ENCODE measurements around the gene PDE4B.
"Not testable (repeated sequence)": the region's sequence is repeated elsewhere in the genome, so short reads cannot be mapped to it uniquely, and the experiment has no call there.

The PDE4B gene

DNA sequence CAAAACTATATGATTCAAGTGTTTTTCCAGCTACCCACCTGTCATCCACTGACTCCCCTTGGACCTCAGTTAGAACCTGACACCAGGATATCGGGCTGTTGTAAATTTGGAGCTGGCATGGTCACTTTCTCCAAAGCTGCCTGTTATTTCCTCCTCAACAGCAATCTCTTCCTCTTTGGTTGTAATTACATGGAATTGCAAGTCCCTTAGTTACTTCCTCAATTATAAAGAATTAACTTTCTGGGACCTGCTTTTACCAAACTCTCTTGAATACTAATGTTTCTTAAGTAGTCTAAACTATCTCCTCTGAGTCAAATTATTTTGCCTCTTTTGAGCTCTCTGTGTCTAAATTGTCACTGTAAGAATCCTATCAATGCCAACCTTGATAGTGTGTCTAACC lies 590.9 kb downstream of the PDE4B start:
- DNase-seq (ENCODE audit: low read depth, low spot score): no peak

- DNase-seq (ENCODE audit: low read depth, low spot score): no peak
Observed at GRCh38 chr1:66384258-66384921, 591.7 kb downstream of the PDE4B start.

GRCh38 chr1:66386712-66387111 lies 594.0 kb downstream of the PDE4B start:
- no peak for DNase-seq (ENCODE audit: low read depth, low spot score)

DNA sequence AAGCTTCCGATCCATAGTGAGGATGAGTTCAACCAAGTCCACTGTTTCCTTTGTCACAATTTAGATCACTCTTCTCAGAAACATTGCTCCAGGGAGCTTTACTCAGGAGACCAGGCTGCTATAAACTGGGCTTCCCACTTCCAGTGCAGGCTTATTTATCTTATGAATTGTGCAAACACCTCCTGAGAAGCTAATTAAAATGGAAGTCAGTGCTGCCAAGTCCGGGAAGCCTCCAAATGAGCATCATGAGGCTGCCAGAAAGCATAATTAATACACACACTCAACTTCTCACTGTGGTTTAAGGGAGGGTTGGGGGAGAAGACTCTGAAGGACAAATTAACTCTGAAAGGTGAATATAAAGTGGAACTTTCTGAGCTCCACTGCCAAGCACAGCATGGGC lies 596.2 kb downstream of the PDE4B start:
- DNase-seq (ENCODE audit: low read depth, low spot score): no peak

- no peak for DNase-seq (ENCODE audit: low read depth, low spot score)
Observed at GRCh38 chr1:66393586-66394287, 601.0 kb downstream of the PDE4B start.

DNA sequence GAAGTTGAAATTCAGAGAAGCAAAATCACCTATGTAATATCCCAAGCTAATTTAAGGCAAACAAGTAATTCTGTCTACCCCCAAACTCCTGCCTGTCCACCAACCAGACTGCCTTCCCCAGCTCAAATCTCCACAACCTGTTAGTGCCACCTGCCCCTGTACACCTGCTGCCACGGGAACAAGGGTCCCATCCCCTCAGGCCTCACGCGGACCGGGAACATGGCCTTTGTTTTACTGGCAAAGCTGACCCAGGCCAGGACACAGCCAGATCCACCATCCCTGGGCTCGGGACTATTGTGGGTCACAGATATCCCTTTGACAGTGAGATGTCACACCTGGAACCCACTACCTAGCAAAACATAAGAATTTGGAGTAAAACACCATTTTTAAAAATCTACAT lies 601.9 kb downstream of the PDE4B start:
- DNase-seq (ENCODE audit: low read depth, low spot score): no peak

GRCh38 chr1:66395202-66396061 lies 602.7 kb downstream of the PDE4B start:
- DNase-seq (ENCODE audit: low read depth, low spot score): no peak

DNA sequence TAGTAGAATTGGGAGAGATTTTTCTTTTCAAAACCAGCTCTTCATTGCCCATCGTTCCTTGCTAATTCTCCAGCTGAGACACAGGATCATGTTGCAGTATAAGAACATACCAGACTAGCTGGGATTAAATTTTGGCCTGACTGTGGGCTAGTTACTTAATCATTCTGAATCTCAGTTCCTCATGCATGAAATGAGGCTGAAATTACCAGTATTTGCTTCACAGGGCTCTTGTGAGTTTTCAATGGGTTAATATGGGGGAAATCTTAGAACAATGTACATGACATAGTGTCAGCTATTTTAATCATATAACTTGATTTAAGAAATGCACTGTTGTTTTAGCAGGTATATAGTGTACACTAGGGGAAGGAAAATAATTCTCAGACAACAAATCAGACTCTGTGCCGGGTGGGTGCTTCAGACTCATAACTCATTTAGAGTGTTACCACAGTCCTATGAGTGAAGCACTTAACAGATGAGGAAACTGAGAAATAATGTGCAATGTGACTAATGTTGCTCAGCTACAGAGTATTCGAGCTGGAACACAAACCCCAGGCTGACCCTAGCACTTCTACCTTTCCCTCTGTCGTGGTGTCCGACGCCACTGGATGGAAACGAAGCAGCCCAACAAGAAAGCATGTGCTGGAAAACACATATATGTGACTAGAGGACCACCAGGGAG lies 603.7 kb downstream of the PDE4B start:
- DNase-seq (ENCODE audit: low read depth, low spot score): no peak

- DNase-seq (ENCODE audit: low read depth, low spot score): no peak
Observed at GRCh38 chr1:66397192-66397591, 604.5 kb downstream of the PDE4B start.

DNA sequence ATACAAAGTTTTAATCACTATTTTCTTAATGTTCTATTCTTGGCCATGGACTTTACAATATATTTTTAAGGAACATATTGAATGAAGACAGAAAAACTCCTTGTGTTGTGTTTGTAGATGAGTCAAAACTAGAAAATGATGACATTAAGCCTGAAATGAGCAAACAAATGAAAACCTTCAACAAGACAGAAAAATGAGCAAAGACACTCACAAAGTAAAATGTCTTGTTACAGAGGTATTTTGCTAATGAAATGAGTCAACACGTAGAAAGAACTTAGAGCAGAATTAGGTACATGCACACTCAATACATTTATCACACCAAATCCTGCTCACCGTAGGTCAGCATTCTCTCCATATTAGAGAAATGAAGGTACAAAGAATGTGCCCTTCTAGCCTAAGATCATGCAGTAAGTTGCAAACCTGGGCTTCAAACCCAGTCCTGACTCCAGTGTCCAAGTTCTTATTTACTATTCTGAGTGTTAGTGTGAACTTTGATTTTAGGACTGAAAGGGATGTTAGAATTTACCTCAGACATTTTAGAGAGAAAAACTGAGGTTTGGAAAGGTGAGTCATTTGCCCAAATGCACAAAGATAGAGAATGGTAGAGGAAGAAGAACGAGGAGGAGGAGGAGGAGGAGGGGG lies 607.3 kb downstream of the PDE4B start:
- DNase-seq (ENCODE audit: low read depth, low spot score): no peak

DNA sequence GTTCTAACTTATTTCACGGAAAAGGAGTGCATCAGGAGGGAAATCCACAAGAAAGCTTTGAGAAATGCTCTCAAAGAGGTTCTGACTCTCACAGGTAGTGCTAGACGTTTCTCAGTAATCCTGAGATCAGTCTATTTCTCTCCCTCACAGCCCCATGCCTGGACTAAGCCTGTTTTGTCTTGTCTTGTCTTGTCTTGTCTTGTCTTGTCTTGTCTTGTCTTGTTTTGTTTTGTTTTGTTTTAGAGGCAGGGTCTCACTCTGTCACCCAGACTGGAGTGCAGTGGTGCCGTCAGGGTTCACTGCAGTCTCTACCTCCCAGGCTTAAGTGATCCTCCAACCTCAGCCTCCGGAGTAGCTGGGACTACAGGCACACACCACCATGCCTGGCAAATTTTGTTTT lies 608.0 kb downstream of the PDE4B start:
- no peak for DNase-seq (ENCODE audit: low read depth, low spot score)

GRCh38 chr1:66401244-66401643 lies 608.5 kb downstream of the PDE4B start:
- DNase-seq (ENCODE audit: low read depth, low spot score): no peak

- DNase-seq (ENCODE audit: low read depth, low spot score): no peak
Observed at GRCh38 chr1:66402194-66402593, 609.5 kb downstream of the PDE4B start.

- DNase-seq (ENCODE audit: low read depth, low spot score): no peak
Observed at GRCh38 chr1:66403007-66403731, 610.5 kb downstream of the PDE4B start.

DNA sequence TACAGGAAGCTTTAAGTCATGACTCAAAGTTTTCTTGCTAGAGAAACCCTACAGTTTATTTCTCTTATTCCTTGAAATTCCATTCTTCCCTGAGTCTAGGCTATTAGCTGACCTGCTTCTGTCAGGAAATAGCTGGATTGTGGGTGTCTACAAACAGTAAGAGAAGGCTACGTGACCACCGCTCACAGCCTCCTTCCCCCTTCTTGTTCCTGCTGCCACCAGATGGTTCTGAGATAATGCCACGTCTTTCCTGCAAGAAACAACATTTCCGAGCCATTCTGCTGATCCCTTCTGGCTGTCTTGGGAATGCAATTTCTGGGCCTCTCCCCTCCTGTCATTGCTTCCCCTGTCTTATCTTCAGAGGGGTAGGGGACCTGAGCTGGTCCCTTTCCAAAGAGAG lies 612.4 kb downstream of the PDE4B start:
- no peak for DNase-seq (ENCODE audit: low read depth, low spot score)

GRCh38 chr1:66411449-66411848 lies 618.8 kb downstream of the PDE4B start:
- not testable (repeated sequence) for DNase-seq (ENCODE audit: low read depth, low spot score)

- DNase-seq (ENCODE audit: low read depth, low spot score): no peak
Observed at GRCh38 chr1:66412704-66413103, 620.0 kb downstream of the PDE4B start.

GRCh38 chr1:66413136-66413837 lies 620.6 kb downstream of the PDE4B start:
- DNase-seq (ENCODE audit: low read depth, low spot score): no peak

GRCh38 chr1:66413838-66414175 lies 621.1 kb downstream of the PDE4B start:
- DNase-seq (ENCODE audit: low read depth, low spot score): no peak

- DNase-seq (ENCODE audit: low read depth, low spot score): no peak
Observed at GRCh38 chr1:66415281-66415680, 622.6 kb downstream of the PDE4B start.
